AG08396 (cell line): Measurements from ENCODE around the gene DPH6.
"Not testable (repeated sequence)": the region's sequence is repeated elsewhere in the genome, so short reads cannot be mapped to it uniquely, and the experiment has no call there.

Experiments
- DNase-seq: peaks from one replicate; pipeline ENCODE4 v3.0.0; 2012; ENCODE audit warnings: low spot score, mixed read lengths

DPH6 gene

DNA sequence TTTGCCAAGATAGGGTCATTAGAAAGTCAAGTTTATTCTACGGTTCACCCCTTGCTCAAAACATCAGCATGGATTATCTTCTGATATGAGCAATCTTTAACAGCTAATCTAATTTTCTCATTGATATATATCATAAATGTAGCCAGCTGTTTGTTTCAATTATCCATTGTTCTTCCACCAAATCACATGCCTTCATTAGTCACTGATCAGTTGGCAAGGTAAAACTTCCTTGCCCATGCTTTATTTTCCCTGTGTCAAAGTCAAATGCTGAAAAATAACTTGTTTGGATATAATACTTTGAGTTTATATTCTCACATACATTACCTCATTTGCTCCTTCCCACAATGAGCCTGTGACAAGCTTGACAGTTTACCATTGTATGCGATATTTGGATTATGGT, 60.6 kb downstream of the DPH6 start:
- no peak for DNase-seq

DNA sequence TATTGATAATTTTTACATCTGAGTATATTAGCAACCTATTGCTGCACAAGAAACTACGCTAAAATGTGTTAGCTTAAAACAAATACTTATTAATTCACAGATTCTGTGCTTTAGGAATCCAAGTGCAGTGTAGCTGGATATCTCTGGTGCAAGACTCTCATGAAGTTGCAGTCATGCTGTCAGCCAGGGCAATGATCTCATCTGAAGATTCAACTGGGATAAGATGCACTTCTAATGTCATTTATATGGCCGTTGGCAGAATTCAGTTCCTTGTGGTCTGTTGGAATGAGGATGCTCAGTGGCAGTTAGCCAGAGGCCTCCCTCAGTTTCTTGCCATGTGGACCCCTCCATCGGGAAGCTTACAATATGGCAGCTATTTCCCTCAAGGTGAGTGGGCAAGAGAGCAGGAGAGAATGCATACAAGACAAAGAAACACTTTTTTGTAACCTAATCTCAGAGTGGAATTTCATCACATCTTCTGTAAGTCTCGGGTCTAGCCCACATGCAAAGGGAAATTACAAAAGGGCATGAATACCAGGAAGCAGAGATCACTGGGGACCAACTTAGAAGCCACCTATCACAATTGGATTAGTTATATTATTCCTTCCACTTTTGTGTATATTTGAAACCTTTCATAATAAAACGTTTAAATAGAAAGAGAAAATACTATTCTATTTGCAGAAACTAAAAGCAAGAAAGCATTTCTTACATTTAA, 61.6 kb downstream of the DPH6 start:
- DNase-seq: no peak

DNA sequence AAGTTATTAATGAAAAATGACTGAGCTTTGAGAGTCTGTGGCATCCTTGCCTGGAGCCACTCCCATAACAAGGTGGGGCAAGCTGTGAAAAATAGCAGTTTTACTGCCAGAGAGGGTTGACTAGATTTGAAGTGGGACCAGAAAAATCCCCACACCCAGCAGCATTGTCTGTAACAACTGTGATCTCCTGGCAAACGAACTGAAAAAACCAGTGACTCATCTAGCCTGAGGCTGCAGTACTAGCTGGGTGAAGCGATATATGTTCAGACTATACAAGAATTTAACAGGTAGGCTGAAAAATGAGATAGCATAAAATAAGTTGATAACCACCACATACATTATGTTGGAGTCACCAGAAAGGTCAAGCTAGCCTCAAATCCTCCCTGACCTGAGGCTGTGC, 64.0 kb downstream of the DPH6 start:
- DNase-seq: peak; percentile 10

DNA sequence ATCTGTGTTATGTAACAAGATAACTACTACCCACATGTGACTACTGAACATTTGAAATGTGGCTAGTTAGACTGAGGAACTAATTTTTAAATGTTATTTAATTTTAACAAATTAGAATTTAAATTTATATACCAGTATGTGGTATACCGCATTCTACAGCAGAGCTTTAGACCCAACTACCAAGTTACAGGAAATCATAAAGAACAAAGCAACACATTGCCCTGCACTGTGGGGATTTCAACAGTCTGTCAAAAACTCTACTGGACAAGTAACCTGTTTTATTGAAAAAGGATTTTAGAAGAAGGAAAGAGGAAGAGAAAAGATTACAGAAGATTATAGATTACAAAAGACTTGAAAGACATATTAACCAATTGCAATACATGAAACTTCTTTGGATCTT, 64.9 kb downstream of the DPH6 start:
- DNase-seq: no peak

DNA sequence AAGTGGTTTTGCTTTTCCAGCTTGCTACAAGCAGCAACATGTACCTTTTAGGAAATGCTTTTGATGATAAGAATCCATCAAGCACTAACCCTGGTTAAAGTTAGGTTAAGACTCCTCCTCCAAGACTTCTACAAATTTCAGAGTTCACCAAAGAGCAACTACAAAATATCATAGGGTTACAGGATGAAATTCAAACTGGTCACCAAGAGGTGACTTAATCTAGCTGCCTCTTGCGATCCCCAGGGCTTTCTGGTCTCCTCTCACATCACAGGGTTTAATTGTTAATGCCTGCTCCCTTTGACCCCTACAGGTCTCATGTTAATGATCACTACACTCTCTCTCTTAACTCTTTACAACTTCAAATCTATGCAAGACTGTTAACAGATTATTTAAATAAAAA, 66.5 kb downstream of the DPH6 start:
- DNase-seq: no peak

DNA sequence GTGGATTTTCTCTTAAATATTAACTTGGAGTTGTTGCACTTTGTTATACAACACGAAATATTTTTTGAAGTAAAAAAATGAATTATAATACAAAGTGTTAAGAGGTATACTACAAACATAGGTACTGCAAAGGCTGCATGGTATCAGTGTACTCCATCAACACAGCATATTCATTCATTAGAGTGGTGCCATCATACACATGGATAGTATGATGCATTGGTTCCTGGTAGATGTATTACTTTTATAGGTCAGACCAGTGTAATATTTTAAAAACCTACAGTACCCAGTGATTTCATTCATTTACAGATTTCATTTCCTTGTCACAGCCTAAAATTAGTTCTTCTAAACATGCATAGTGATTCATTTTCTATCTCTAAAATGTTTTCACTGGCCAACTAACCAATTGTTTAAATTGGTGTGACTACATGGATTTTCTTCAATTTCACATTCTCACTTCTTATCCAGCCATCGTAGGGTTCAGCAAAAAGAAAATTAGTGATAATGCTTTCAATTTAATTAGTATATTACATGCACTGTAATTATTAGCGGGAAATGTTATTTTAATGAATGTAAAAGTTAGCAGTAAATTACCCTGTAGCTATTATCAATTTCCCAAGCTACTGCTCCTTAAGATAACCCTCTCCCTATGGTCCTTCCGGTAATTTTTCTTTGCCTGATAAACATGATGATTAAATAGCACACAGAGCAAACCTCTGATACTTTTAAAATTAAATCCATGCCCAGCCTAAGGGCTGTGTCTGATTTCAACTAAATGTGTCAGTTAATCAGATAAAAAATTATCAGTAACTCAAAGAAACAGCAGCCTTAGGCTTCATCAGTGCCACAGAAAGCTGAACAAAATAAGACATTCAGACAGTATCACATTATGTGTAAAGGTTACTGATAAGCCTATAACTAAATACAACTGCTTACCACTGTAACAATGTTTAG, 68.4 kb downstream of the DPH6 start:
- no peak for DNase-seq

DNA sequence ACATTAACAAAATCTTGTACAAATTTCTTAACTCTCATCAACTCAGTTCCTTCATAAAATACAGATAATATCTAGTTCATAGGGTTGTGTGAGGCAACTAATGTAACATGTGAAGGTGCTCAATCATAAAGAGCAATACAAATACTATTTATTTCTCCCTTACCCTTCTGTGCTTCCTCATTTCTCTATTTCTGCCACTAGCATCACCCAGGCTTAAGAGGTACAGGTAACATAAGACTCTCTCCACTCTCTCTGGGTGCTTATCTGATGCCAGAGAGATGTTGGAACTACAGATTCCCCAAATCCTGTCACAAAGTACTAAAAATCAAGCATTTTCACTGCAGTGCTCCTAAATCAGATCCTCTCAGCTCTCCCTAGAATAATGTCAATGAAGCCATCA, 74.9 kb downstream of the DPH6 start:
- no peak for DNase-seq

DNA sequence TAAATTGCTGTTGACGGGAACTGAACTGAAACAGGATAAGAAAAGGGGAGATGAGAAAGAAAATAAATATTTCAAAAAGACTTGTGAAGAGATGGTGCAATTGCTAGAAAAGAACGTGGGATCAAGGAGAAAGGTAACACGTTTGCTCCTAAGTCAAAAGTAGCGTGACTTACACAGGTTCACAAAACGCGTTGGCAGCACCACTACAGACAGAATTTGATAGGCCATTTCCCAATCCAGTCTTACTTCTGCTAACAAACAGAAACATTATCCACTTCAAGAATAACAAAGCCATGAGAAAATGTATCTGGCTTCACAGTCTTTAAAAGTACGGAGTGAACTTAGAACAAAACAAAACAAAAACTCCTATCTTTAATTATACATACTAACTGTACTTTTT, 75.5 kb downstream of the DPH6 start:
- DNase-seq: no peak

DNA sequence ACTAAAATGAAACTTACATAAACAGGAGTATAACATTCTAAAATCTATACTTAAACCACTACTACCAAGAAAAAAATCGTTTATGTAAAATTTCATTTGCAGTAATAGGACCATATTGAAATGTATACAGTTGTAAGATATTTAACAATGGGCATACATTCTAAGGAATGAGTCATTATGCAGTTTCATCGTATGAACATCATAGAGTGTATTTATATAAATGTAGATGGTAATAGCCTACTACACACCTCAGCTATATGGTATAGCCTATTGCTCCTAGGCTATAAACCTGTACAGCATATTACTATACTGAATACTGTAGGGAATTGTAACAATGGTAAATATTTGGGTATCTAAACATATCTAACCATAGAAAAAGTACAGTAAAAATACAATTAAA, 79.5 kb downstream of the DPH6 start:
- no peak for DNase-seq

DNA sequence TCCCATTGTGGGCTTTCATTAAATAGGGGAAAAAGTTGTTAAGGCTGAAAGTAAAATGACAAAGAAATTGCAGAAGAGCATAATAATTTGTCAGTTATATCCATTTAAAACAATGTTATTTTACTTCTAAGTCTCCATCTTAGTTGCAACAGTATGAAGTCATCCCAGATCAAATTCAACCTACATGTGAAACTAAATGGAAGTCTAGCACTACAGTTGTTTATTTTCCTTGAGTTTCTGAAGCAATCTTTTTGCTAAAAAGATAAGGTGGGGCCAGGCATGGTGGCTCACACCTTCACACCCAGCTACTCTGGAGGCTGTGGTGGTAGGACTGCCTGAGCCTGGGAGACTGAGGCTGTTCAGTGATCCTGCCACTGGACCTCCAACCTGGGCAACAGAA, 80.2 kb downstream of the DPH6 start:
- no peak for DNase-seq

DNA sequence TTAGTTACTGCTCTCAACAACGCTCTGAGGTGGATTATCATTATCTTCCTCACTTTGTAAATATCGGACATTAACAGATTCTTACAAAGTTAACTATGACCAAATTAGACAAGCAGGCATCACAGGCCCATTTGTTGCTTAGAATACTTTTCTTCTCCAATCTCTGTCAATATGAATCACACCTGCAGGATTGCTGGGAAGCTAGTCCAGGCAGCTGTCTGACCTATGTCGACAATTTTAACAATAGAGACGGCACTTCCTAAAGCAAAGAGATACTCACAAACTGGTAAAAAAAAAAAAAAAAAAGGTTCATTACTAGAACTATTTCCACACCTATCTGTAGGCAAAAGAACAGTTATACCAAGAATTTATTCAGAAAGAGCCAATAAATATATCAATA, 85.3 kb downstream of the DPH6 start:
- DNase-seq: no peak

DNA sequence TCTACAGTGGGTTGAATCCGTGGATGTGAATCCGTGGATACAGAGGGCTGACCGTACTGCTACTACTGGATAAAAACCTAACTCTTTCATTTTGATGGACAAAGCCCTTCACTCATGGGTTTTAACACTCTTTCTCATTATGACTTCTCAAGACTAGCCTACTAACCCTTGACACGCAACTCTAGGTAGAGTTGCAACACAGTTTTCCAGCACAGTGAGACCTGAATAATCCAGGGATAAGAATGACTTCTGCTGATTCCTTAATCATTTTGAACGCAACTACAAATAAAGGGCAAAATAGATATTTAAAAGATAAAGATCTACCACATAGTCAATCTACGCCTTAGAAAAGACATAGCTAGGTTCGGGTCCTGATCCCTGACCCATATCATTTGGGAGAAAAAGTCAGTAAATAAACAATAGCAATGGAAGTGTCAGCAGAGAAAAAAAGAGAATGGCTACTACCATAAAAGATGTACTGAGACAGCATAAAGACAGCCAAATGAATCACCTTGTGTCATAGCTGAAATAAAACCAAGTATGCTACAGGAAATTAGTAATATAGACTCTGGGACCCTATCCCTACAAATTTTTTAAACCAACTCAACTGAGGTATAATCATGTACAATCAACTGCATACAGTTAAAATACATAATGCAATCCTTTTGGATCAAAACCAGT, 87.6 kb downstream of the DPH6 start:
- DNase-seq: no peak

DNA sequence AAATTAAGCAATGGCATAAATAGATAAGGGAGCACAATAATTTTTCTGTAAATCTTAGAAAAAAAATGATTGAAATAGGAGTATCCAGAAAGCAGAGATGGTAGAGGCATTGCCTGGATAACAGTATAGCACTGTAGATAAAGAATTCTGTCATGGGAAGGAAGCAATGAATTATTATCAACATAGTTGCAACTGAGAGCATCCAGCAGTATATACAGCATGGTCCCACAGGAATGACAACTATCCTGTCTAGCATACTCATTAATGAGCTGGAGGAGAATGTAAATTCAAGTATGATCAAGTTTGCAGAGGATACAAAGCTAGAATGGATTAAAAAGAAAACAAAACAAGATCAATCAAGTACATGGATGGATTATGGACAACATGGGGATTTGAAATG, 90.8 kb downstream of the DPH6 start:
- peak; percentile 4 for DNase-seq

DNA sequence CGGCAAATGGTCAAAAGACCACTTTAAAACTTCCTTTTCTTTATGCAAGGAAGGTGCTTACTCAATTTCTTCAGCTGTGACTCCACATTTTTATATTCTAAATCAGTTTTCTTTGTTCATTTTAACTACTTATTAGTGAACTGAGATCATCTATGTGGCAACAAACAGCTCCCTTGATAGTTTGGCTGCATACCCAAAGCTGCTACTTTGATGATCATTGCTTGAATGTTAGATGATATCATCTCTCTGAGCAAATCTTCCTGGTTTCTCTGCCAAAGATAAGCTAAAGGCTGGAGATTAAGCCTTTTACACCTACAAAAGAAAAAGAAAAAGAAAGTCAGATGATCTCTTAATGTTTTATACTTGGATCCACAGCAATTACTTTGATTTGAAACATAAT, 95.5 kb downstream of the DPH6 start:
- peak; percentile 6 for DNase-seq

DNA sequence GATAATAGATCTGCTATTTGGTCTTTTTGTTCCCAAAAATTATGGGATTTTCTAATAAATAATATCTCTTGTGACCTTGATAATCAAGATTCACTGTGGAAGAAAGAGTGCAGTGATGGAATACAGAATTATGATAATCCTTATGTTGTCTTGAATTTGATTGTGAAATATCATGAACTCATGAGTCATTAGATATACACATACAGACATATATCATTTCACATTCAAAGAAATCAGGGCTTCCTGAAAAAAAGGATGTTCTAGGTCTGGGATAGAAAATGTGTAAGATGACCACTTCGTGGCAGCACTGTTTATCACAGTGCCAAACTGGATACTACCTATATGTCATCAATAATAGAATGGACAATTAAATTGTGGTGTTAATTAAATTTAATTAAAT, 97.7 kb downstream of the DPH6 start:
- no peak for DNase-seq

DNA sequence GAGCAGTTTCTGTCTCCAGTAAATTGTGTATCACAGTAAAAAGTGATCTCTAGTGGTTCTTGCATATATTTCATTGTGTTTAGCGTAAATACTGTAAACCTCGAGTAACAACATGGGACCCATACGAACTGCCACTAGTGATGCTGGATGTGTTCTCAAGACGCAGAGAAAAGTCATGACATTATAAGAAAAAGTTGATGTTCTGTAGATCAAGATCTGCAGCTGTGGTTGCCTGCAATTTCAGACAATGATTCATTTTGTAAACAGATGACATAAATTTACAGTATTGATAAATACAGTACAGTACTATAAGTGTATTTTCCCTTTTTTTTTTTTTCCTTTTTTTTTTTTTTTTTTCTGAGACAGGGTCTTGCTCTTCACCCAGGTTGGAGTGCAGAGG, 100.1 kb downstream of the DPH6 start:
- DNase-seq: no peak

DNA sequence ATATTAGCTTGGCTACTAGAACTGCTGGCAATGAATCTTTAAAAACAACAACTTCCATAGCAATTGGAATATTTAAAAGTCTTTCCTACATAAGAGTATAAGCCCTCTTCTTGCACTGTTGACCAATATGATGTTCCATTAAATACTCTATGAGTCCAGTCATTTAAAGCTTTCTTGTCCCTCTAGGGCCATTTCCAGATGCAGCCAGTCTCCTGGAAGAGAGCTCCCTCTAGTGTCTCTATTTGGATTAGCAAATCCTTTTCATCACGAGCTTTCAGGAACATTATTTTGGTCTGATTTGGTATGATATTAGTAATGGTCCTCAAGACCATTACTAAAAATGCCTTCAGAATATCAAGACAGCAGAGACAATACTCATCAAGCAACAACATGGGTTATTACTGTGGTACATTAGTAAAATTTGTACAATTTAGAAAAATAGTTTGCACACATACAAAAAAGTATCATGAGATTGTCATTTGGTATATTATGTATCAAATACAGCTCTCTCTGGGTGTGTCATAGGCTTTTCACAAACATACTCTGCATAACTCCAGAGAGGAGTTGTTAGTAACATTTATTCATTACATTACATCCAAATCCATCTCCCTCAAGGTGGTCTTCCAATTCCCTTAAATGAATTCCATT, 101.3 kb downstream of the DPH6 start:
- peak; percentile 42 for DNase-seq

DNA sequence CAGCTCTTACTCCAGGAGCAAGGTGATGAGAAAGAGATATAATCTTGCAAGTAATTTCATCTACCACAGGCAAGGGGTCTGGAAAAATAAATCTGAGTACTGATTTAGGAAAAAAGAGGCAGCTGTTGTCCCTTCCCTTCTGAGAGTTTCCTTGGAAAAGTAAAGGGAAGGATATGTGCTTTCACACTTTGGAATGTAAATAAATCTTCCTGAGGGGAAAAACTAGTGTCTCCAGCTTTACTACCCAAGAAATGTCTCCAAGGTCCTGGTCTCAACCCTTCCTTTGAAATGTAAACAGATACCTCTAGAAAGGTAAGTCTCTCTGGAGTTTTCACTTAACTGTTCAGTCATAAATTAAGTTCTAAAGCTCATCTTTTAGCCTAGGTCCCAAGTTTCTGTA, 102.6 kb downstream of the DPH6 start:
- no peak for DNase-seq

DNA sequence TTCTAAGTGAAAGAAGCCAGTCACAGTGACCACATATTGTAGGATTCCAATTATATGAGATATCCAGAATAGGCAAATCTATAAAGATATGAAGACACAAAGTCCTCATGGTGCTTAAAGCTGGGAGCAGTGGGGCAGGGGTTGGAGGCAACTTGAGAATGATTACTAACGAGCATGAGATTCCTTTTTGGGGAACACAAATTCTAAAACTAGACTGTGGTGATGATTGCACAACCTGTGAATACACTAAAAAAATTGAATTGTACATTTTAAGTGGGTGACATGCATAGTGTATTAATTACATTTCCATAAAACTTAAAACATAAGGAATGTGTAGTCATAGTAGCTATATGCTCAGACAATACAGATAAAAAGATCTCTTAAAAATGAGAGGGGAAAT, 103.2 kb downstream of the DPH6 start:
- no peak for DNase-seq

DNA sequence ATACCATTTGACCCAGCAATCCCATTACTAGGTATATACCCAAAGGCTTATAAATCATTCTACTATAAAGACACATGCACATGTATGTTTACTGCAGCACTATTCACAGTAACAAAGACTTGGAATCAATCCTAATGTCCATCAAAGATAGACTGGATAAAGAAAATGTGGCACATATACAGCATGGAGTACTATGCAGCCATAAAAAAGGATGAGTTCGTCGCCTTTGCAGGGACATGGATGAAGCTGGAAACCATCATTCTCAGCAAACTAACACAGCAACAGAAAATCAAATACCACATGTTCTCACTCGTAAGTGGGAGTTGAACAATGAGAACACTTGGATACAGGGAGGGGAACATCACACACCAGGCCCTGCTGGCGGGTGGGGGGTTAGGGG, 104.7 kb downstream of the DPH6 start:
- DNase-seq: not testable (repeated sequence)

DNA sequence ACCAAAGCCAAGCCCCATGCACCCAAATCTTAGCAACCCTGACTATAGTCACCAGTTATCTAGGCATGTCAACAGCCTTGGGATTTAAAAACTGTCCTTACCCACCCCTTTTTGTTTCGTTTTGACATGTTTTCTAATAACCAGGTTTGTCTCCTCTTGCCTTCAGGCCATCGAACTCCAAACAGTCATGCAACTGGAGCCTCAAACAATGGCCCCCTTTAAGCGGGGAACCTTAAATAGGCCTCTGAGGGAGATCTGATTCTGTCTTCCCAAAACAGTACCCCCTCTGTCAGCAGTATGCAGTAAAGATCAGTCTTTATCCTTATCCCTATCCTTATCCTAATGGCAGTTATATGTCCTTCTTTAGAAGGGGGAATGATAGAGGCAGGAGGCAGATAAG, 105.7 kb downstream of the DPH6 start:
- DNase-seq: no peak

DNA sequence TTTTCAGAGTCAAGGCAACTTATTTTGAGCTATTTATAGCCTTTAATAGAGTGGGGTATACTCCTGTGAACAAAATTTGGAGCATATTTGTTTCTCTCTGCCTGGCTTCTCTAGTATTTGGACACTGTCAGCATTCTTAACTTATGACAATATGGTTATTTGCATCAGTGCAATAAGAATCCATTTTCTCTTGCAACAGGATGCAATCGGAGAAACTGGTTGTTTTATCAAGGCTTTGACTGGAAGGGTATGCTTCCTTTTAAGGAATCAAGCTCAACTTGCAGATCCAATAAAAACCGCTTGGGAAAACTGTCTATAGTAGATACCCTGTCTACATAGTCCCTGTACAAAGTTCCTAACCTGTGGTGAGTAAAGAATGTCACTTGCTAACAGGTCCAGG, 106.7 kb downstream of the DPH6 start:
- no peak for DNase-seq
